Posterior vena cava (tissue), 2 donors: Measurements from ENCODE around the gene FRYL. TPM values are rescaled to one million over a fixed set of nuclear protein-coding genes. Genes with fewer than 3 reads are reported as not detected.

Source experiments
- DNase-seq: peaks from one replicate; pipeline ENCODE4 v3.0.0-alpha.2; 2020; ENCODE audit warnings: low spot score
- intact Hi-C, 2 donors: fragments of 100-400 bp; cut with DNase I; formaldehyde crosslinking; loops; one replicate each; pipeline versions ENCODE4 v1.14.1 to v1.14.2; 2022 to 2023
- total RNA-seq, 2 donors: library from RNA; stranded (reverse); fragmentation: NEBNext Ultra II Directional; extraction: Animal tissue kit (Norgen Biotek cat#: 25700); gene quantifications; one replicate each; pipeline ENCODE4 v1.2.1, GENCODE V29; 2021
- donor health status: DM: yes; HTN: yes; CAD: no.
- donor health status: DM: yes; HTN: yes; CAD: no.

The FRYL gene
- total RNA-seq, 2 donors from 2014 or later = 59.6 to 73.2 TPM

DNA sequence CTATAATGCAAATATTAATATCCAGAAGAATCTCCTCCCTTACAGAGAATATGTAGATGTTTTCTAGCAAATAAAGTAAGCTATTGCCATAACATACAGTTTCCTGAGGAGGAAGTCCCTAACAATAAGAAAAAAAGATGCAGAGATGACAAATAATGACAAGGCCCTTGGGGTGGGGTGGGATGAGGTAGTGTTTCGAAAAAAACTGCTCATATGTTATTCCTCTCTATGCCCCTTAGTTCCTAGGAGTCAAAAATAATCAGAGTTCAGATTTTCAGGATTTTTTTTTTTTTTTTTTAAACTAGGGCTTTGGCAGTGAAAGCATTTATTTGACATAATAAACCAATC, 191.0 kb downstream of the FRYL start:
- intact Hi-C loops = no loop called here
- no peak for DNase-seq

GRCh38 chr4:48588230-48589097, 191.6 kb downstream of the FRYL start:
- intact Hi-C loops = no loop called here
- no peak for DNase-seq

DNA sequence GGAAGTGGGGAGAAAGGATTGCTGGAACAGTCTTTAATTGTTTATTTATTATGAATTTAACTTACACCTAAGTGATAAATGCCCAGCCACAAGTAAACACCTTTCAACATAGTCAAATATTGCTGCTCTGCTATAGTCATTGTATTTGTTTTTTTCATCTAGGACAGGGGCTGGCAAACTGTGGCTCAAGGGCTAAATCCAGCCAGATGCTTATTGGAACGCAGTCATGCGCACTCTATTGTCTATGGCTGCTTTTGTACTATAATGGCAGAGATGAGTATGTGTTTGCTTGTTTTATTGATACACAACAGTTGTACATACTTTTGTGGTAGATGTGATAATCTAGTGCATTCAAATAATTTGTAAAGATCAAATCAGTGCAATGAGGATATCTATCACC, 194.7 kb downstream of the FRYL start:
- intact Hi-C loops = no loop called here
- DNase-seq = no peak

- intact Hi-C loops = loop anchor here (5.0 kb wide), 2 partner anchors 384 to 389 kb away; no protein-coding TSS in a partner anchor
- DNase-seq = no peak
Measured at GRCh38 chr4:48578132-48578968, 201.7 kb downstream of the FRYL start.

DNA sequence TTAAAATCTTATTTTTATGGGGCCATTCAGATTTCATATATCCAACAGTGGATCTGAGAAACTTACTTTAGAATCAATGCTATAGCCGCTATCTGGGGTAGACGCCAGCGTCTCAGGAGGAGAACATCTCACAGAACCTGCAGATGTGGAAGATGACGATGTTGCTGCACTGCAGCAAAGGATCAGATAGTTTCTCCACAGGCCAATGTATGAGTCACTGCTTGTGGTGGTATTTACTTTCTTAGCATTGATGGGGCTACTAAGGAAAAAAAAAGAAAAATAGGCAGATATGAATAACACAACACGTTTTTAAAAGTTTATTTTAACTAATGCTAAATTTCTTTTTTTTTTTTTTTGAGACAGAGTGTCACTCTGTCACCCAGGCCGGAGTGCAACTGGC, 204.1 kb downstream of the FRYL start:
- DNase-seq = no peak
- intact Hi-C loops = loop anchor here (5.0 kb wide), 2 partner anchors 386 to 391 kb away; no protein-coding TSS in a partner anchor

DNA sequence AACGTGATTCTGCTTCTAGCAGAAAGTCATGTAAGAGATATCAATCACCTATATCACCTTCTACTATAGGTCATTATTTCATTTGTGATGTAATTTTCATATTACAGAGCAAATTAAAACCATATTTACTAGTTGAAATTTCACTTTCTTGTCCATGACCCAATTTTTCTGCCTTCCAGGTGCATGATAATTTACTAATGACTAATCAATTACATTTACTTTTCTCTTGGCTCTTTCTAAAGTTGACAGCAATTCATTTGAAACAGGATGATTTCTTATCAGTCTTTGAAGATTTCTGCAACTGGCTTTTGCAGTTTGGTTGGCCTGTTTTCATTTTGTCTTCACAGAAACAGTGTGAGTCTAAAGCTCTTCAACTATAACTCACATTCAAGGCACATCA, 208.6 kb downstream of the FRYL start:
- DNase-seq = no peak
- intact Hi-C loops = no loop called here

DNA sequence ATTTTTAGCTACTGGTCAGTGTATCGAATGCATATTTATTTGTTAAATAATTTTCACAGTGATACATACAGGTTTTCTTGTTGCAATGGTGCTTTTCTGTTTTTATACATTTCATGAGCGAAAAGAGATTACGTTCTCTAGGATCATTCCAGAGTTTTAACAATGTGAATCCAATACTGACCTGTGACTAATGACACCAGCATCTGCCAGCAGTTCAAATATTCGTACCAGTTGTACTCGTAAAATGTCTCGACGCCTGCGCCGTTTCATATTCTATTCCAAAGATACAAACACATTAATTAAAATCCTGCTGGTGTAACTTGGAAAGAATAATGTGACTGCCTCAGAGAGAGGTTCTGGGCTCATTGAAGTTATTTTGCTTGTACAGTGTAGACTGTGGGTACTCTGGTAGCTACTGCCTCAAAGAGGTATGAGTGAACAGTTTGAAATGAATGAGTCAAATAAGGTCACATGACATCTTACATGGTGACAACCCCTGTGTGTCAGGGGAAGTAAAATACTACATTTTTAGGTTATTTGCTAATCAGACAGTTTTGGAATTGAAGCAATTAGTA, 209.3 kb downstream of the FRYL start:
- intact Hi-C loops = no loop called here
- no peak for DNase-seq

GRCh38 chr4:48566034-48566384, 214.1 kb downstream of the FRYL start:
- no peak for DNase-seq
- intact Hi-C loops = no loop called here

DNA sequence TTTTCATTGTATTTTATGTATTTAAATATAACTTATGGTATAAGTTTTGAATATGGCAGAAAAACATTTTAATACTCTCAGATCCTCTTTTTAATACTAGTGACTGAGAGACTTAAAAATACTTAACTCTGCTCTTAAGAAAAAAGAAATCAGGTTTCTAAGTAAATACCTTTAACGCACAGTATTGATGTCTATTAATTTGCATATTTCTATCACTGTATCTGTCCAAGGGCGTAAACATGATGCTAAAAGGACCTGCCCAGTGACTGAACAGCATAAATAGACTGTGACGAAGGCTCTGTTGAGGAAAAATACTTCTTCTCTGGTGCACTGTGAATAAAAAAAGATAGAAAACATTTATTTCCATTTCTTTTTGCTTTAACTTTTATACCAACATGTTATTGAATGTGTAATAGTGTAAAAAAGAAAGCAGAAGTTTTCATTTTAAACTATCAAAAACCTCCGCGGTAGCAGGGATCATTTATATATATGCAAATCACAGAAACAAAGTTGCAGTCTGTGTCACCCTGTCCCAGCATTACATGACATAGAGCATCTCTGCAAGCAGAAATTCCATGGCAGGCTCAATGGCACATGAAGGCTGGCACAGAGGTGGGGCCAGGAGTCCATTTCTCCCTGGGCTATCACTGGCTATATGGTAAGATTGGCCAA, 214.6 kb downstream of the FRYL start:
- intact Hi-C loops = no loop called here
- no peak for DNase-seq

GRCh38 chr4:48564151-48564550, 215.9 kb downstream of the FRYL start:
- intact Hi-C loops = no loop called here
- DNase-seq = no peak

DNA sequence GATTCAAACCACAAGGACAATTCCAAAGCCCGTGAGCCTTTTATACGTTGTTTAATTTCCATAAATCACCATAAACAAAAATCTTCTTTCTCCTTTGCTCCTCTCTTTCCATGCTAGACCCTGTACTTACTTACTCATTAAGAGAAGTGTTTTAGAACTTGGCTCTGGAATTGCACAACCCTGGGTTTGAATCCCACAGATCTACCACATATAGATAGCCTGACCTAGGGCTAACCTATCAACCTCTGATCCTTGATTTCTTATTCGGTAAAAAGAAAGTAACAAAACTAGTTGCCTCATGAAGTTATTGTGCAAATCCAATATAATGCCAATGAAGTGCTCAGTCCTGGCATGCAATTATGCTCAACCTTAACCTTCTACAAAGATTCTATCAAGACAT, 221.3 kb downstream of the FRYL start:
- intact Hi-C loops = no loop called here

DNA sequence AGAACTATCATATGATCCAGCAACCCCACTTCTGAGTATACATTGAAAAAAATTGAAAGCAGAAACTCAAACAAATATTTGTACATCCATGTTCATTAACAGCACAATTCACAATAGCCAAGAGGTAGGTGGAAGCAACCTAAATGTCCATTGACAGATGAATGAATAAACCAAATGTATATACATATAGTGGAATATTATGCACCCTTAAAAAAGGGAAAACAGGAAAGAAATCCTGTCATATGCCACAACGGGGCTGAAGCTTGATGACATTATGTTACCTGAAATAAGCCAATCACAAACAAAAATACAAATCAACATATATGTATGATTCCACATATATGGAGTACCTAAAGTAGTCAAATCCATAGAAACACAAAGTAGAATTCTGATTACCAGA, 222.1 kb downstream of the FRYL start:
- intact Hi-C loops = no loop called here
- DNase-seq = no peak

More for the DNA sequence above, 221.3 kb downstream of the FRYL start:
- no peak for DNase-seq

DNA sequence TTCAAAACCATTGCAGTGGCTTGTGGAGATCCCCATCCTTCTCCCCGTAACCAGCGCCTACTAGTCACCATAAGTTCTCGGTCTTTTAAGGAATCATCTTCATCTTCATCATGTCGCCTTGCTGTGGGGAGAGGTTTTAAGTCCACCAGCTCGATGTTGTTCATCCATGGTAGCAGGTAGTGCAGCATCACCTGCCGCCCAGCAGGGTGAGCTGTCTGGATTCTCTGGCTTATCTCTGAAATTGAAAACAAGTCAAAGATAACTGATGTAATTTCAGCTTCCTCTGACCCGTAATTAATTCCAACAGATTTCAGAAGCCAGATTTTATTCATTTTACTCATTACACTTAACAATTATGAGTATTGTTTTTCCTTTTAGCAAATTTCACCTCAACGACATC, 222.6 kb downstream of the FRYL start:
- no peak for DNase-seq
- intact Hi-C loops = no loop called here

DNA sequence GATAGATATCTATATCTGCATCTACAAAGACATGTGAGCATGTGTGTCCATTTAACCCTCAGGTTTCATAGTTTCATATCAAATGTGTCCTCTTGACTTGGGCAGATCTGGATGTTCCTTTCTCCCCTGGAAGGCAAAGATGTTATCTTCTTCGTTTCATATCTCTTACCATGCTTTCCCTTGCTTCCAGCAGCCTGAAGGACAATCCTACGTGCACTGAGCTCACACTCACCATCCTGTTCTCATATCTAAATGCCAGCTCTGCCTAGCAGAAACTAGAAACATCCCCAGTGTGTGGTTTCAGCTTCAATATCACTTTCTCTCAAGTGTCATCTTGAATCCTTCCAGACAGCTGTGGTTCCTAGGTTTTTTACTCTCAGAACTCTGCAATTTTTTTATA, 223.8 kb downstream of the FRYL start:
- DNase-seq = no peak
- intact Hi-C loops = no loop called here

- intact Hi-C loops = no loop called here
- no peak for DNase-seq
Measured at GRCh38 chr4:48554606-48555005, 225.5 kb downstream of the FRYL start.

DNA sequence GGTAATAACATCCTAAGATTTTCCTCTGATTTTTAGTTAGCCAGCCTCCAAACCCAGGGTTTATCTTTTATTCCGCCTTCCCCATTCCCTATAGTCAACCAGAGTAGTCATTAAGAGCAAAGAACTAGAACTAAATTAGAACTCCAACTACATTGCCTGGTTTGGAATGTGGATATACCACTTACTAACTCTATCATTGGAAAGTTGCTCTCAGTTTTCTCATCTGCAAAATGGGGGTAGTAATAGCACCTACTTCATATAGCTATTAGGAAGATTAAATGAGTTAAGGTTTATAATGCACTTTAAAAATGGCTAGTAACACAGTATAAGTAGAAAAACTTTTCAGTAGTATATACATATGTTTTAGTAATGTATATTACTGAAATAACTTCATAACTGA, 226.4 kb downstream of the FRYL start:
- no peak for DNase-seq
- intact Hi-C loops = no loop called here

DNA sequence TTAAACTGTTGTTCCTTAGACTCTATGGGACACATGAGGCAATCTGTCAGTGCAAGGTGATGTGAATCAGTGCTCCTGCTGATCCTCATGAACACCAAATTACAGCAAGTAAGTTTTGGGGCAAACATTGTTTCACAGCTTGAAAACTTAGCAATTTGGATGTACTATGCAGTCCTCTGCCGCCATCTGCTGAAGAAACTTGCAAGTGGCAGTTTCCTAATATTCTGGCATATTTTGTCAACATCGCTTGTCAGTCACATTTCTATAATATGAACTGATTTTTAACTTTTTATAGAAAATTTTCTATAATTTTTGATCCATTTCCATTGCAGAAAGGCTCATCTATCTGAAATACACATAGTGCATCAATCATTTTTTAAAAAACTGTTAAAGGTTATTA, 233.7 kb downstream of the FRYL start:
- intact Hi-C loops = no loop called here
- DNase-seq = no peak

- no peak for DNase-seq
- intact Hi-C loops = no loop called here
Measured at GRCh38 chr4:48543796-48544195, 236.3 kb downstream of the FRYL start.

- intact Hi-C loops = no loop called here
- DNase-seq = no peak
Measured at GRCh38 chr4:48542888-48543287, 237.2 kb downstream of the FRYL start.

DNA sequence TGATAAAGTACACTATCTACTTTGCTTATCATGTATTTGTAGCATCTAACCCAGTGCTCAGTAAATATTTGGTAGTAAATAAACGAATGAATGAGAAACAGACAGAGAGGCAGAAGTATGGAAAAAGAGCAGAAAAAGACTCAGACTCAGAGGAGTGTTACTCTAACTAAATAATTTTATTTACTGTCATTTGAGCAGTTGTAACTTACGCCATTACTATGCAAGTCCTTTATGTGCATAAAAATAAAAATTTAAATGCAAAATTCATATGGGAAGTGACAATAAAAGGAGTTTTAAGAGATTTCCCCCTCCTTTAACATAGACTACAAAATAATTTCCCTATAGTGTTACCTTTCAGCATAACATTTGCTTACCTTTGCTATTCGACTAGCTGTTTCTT, 240.5 kb downstream of the FRYL start:
- DNase-seq = no peak

More for the DNA sequence above, 240.5 kb downstream of the FRYL start:
- intact Hi-C loops = no loop called here
